Measurements from ENCODE around the gene POSTN.

Gene POSTN

GRCh38 chr13:37598597-37598996, at the start of gene POSTN:
POSTN (minus strand) TSS chr13:37598768; CDS start chr13:37598726, 42 bp downstream.
- DNase-seq, result no peak

- DNase-seq, result no peak
Observed at GRCh38 chr13:37647031-37647650, 48.6 kb upstream of the POSTN start.

- DNase-seq, result no peak
Observed at GRCh38 chr13:37646531-37646930, 48.0 kb upstream of the POSTN start.

GRCh38 chr13:37645181-37645740, 46.7 kb upstream of the POSTN start:
- DNase-seq, result no peak

- no peak for DNase-seq
Observed at GRCh38 chr13:37641391-37641790, 42.8 kb upstream of the POSTN start.

GRCh38 chr13:37640499-37640898, 41.9 kb upstream of the POSTN start:
- no peak for DNase-seq

- DNase-seq, result no peak
Observed at GRCh38 chr13:37636701-37637100, 38.1 kb upstream of the POSTN start.

GRCh38 chr13:37632294-37632693, 33.7 kb upstream of the POSTN start:
- DNase-seq, result no peak

- no peak for DNase-seq
Observed at GRCh38 chr13:37627428-37627827, 28.9 kb upstream of the POSTN start.

GRCh38 chr13:37621811-37622361, 23.3 kb upstream of the POSTN start:
- DNase-seq, result no peak

- DNase-seq, result no peak
Observed at GRCh38 chr13:37618554-37618953, 20.0 kb upstream of the POSTN start.

GRCh38 chr13:37617173-37617572, 18.6 kb upstream of the POSTN start:
- no peak for DNase-seq

- no peak for DNase-seq
Observed at GRCh38 chr13:37616131-37616530, 17.6 kb upstream of the POSTN start.

- no peak for DNase-seq
Observed at GRCh38 chr13:37615276-37615675, 16.7 kb upstream of the POSTN start.

- DNase-seq, result no peak
Observed at GRCh38 chr13:37613638-37614037, 15.1 kb upstream of the POSTN start.

GRCh38 chr13:37613236-37613635, 14.7 kb upstream of the POSTN start:
- DNase-seq, result no peak

- no peak for DNase-seq
Observed at GRCh38 chr13:37608750-37609339, 10.3 kb upstream of the POSTN start.

GRCh38 chr13:37602733-37603381, 4.3 kb upstream of the POSTN start:
- no peak for DNase-seq

GRCh38 chr13:37601648-37602440, 3.3 kb upstream of the POSTN start:
- DNase-seq, result no peak

- DNase-seq, result no peak
Observed at GRCh38 chr13:37599519-37599918, 951 bp upstream of the POSTN start.

GRCh38 chr13:37597477-37598025, 1.0 kb downstream of the POSTN start:
- DNase-seq, result no peak

GRCh38 chr13:37596805-37597204, 1.8 kb downstream of the POSTN start:
- DNase-seq, result no peak

GRCh38 chr13:37595162-37595561, 3.4 kb downstream of the POSTN start:
- no peak for DNase-seq

Measured in inflammatory macrophage treated with lipopolysaccharide for 1 hour (primary cell).